GM19238 (cell line): ENCODE data around the gene ERCC2.

Source experiments
- DNase-seq: peaks from one replicate; pipeline ENCODE4 v3.0.0; 2011; ENCODE audit warnings: low spot score; ENCODE audit not compliant: insufficient read length

Gene ERCC2

GRCh38 chr19:45355910-45356309 lies 14.5 kb downstream of the ERCC2 start:
- DNase-seq, result no peak

DNA sequence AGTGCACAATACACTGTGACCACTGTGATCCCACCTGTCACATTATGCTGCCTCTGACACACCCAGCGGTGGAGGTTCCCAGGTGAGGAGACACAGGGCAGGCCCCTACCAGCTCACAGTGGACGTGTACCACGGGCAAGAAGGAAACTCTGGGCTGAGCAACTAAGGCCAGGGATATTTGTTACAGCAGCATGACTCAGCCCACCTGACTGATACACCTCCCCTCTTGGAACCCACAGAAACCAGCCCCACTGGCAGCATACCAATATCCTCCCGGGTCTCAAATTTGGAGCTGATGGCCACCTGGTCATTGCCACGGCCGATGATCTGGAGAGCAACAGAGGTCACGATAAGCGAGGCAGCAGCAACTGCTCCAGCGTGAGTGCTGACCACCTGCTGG lies 15.0 kb downstream of the ERCC2 start:
- DNase-seq, result no peak

DNA sequence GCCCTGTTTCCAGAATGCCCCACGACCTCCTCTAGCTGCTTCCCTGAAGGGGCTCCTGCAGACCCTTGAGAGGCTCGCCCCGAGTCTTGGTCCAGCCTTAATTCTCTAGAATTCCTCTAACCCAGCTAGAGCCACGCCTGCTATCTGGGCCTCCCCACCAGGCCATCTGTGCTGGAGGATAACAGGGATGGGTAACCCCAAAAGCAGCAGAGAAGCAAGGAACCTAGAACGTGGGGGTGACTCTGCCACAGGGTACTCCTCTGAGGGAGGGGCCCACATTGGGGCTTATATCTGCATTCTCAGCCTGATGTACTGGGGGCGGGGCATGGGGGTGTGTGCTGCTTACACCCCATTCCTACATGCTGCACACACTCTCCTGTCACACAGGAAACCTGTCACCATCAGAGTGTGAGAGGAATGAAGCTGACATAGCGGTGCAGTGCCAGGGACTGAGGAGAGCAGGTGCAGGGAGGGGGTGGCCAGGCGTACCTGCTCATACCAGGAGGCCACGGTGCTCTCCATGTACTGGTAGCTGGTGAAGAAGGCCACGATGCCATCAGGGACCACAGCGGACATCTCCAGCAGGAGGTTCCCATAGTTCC lies 16.0 kb downstream of the ERCC2 start:
- no peak for DNase-seq

- no peak for DNase-seq
Observed at GRCh38 chr19:45352914-45353796, 17.2 kb downstream of the ERCC2 start.

GRCh38 chr19:45352471-45352870 lies 17.9 kb downstream of the ERCC2 start:
- DNase-seq, result no peak

- no peak for DNase-seq
Observed at GRCh38 chr19:45352062-45352461, 18.3 kb downstream of the ERCC2 start.

GRCh38 chr19:45351401-45351952 lies 18.9 kb downstream of the ERCC2 start:
- no peak for DNase-seq

DNA sequence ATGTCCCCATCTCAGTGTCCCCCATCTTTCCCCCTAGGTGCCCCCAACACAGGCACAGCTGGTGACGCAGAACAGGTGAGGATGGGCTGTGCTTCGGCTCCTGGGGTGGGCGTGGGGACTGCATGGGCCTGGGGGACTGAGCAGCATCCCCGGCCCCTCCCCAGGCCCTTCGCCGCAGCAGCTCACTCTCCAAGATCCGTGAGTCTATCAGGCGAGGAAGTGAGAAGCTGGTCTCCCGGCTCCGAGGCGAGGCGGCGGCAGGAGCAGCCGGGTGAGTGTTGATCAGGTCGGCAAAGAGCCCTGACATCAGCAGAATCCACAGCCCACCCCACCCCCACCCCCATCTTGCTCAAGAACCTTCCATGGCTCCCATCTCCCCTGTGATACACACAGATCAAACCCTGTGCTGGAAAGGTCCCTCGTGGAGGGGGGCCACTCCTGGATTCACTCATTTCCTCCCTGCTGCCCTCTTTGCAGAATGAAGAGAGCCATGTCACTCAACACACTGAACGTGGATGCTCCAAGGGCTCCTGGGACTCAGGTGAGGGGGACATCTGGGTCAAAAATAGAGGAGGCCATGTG lies 19.8 kb downstream of the ERCC2 start:
- DNase-seq, result no peak

- no peak for DNase-seq
Observed at GRCh38 chr19:45349430-45349941, 20.9 kb downstream of the ERCC2 start.

DNA sequence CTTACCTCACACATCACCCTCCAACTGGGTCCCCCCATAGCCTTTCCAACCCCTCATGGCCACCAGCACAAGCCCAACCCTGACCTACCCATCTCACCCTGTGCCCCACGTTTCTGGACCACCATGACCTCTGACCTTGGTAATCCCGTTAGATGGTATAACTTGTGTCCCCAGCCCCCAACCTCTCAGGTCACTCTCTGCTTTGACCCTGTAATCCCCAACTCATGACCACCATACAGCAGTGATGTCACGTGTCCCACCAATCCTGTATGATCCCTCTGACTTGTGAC lies 21.3 kb downstream of the ERCC2 start:
- no peak for DNase-seq

DNA sequence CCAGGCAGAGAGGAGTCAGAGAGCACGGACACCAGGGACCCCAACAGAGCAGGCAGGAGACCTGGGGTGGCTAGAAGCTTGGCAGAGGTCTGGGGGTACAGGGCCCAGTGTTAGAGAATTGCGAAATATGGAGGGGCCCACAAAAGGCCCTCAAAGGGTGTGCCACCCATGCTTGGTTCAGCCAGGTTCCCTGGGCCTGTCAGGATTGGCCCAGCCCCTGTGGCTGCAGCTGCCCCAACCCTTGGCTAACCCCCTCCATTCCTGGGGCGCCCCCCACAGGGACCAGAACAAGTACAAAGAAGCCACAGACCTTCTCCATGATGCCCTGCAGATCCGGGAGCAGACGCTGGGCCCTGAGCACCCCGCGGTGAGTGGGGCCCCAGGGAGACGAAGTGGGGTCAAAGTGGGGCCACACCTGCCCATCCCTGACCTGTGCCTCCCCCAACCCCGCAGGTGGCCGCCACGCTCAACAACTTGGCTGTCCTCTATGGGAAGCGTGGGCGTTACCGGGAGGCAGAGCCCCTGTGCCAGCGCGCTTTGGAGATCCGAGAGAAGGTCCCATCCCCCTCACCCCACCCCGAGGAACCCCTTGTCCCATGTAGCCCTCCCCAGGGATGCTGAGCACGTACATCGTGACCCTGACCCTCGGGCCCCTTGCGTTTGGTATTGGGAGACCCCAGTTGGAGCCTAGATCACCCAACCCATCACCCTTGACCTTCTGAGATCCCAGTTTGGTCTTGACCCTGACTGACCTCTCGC lies 21.8 kb downstream of the ERCC2 start:
- no peak for DNase-seq

DNA sequence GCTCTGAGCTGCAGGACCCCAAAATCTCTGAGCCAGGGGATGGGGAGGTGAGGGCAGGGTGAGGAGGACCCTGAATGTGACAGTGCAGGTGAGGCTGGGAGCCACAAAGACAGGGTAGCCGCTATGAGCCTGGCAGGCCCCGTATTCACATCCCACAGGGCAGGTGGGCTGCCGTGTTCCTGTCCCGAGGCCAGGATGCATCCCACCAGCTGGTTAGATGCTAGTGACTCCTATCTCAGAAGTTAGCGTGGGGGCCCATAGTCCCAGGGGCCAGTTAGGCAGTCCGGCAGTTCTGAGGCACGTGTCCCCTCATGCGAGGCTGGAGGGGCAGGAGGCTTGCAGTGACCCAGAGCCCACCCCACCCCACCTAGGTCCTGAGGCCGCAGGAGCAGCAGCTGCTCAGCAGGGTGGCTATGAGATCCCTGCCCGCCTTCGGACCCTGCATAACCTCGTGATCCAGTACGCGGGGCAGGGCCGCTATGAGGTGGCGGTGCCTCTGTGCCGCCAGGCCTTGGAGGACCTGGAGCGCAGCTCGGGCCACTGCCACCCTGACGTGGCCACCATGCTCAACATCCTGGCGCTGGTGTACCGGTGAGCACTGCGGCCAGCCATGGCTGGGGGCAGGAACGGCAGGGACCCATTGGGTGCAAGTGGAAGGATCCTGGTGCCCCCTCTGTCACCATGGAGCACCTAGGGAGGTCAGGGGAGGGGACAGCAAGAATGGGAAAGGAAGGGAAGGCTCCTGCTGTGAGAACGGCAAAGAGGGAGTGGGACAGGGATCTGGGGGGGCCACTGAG lies 22.6 kb downstream of the ERCC2 start:
- DNase-seq, result no peak

- DNase-seq, result no peak
Observed at GRCh38 chr19:45346449-45346848, 23.9 kb downstream of the ERCC2 start.

- no peak for DNase-seq
Observed at GRCh38 chr19:45345506-45345860, 24.9 kb downstream of the ERCC2 start.

DNA sequence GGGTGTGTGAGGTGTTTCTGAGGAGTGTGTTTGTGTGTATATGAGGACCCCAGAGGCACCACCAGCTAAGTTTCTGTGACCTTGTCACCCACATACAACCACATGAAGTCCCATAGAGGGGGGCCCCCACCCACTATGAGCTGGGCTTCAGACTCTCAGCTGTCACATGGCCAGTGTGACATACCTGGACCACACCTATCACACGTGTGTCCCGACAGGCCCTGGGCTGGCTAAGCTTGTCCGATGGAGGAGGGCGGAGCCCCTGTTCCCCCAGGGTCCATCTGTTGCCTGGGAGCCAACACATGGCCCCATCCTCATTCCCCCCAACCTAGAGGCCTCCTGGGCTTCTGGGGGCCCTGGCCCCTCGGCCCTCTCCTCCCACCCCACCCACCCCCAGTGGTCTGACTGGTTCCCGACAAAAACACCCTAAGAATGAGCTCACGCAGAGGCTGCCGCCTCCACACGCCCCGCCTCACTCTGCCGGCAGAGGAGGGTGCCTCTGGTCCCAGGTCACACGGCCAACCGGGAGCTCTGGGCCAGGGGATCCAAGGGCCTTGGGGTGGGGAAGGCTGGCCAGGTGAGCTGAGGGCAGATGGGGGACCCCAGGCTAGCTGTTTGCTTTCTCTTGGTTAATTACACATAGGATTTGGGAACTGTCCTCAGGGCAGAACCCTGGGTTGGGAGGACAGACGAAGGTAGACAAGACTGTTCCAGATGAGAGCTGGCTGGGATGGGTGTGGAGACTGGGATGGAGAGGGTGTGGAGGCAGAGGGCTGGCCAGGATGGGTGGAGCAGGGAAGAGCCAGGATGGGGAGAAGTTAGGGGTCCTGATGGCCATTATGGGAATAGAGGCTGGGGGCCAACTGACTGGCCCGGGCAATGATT lies 25.5 kb downstream of the ERCC2 start:
- no peak for DNase-seq

DNA sequence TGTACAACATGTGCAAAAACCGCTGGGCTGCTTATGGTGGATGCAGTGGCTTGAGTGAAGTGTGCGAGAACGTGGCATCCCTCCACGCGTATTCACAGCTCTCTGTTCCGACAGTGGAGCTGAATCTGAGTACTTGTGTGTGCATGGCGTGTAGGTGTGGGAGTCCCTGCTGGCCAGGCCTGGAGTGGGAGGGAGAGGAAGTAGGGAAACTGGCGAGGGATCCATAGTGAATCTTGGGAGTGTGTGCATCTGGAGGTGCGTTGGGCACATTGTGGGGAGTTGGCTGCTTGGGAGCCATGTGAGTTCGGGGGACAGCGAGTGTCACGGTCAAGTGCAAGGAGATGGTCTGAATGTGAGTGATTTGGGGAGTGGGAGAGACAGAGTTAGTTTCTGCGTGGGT lies 27.5 kb downstream of the ERCC2 start:
- no peak for DNase-seq

GRCh38 chr19:45340899-45341453 lies 29.4 kb downstream of the ERCC2 start:
- DNase-seq, result no peak

- DNase-seq, result peak; percentile 53
Observed at GRCh38 chr19:45340232-45340898, 30.0 kb downstream of the ERCC2 start, which contains the start of gene KLC3. TSS of gene KLC3 (plus strand) at chr19:45340750. CDS start at chr19:45345542, 4,792 bp downstream.

DNA sequence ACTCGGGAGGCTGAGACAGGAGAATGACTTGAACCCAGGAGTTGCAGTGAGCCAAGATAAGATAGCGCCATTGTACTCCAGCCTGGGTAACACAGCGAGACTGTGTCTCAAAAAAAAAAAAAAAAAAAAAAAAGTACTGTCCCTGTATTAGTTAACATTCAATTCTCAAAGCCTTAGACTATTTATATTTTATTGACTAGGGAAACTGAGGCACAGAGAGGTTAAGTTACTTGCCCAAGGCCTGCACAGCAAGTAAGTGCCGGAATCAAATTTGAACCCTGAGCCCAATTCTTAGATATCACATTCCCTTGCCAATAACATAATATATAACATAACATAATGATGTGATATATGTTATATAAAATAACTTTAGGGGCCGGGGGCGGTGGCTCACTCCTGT lies 30.7 kb downstream of the ERCC2 start:
- DNase-seq, result no peak
